ENCODE measurements around the gene PRICKLE1.

DNA sequence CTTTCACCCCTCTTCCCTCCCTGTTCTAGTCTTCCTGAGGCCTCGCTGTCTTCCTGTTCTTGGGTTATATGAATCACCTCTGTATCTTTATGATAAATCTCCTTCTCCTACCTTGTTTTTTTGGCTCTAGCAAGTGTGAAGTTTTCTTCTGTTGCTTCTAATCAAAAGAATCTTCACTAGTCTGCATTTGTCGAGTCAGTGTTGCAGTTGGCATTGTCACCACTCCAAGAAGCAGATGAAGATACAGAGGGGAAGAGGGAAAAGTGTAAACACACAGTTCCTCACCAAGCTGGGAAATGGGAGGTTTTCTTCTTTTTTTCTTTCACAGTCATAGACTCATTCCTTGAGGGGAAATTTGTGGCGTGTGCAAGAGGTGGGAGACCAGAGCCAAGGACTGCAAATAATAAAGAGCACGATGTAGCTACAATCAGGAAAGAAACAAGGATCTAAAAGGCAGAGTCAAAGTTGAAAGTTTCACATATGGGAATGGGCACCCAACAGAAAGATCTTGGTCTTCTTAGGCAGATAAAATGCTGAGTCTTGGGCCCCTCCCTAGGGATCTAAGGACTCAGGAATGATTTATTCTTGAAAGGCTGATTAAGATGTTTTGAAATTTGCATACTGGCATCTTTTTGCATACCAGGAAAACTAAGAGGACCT is 22.2 kb upstream of the PRICKLE1 start:
- TF ChIP-seq, protein P1, sequence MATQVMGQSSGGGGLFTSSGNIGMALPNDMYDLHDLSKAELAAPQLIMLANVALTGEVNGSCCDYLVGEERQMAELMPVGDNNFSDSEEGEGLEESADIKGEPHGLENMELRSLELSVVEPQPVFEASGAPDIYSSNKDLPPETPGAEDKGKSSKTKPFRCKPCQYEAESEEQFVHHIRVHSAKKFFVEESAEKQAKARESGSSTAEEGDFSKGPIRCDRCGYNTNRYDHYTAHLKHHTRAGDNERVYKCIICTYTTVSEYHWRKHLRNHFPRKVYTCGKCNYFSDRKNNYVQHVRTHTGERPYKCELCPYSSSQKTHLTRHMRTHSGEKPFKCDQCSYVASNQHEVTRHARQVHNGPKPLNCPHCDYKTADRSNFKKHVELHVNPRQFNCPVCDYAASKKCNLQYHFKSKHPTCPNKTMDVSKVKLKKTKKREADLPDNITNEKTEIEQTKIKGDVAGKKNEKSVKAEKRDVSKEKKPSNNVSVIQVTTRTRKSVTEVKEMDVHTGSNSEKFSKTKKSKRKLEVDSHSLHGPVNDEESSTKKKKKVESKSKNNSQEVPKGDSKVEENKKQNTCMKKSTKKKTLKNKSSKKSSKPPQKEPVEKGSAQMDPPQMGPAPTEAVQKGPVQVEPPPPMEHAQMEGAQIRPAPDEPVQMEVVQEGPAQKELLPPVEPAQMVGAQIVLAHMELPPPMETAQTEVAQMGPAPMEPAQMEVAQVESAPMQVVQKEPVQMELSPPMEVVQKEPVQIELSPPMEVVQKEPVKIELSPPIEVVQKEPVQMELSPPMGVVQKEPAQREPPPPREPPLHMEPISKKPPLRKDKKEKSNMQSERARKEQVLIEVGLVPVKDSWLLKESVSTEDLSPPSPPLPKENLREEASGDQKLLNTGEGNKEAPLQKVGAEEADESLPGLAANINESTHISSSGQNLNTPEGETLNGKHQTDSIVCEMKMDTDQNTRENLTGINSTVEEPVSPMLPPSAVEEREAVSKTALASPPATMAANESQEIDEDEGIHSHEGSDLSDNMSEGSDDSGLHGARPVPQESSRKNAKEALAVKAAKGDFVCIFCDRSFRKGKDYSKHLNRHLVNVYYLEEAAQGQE (IDR thresholded peaks at IDR 0.05; ENCODE audit: insufficient read depth in 1 of 2, low read depth in 2 of 2, low read length in 2 of 2) = no peak
- TF ChIP-seq POLR2AphosphoS5 (IDR thresholded peaks at IDR 0.05; ENCODE audit: low read depth, low read length) (no peak), TAF1 (IDR thresholded peaks at IDR 0.05; ENCODE audit: borderline replicate concordance, insufficient read depth, low read length) (no peak)
